MM.1S (cell line): ENCODE measurements around the gene UST.

Experiments
- EZH2 ChIP-seq: fragments of 300-600 bp; sonication (generic); optimal IDR thresholded peaks from 2 replicates; pipeline ENCODE3; 2017; ENCODE audit warnings: low read depth, mild to moderate bottlenecking, antibody characterized with exemption, low read length, mixed read lengths
- TF ChIP-seq, protein P1 (sequence below): fragments of 300-600 bp; sonication (generic); IDR thresholded peaks from 2 replicates; pipeline ENCODE4 v1.5.1; 2016; ENCODE audit warnings: antibody characterized with exemption, low read length, mixed read lengths

DNA sequence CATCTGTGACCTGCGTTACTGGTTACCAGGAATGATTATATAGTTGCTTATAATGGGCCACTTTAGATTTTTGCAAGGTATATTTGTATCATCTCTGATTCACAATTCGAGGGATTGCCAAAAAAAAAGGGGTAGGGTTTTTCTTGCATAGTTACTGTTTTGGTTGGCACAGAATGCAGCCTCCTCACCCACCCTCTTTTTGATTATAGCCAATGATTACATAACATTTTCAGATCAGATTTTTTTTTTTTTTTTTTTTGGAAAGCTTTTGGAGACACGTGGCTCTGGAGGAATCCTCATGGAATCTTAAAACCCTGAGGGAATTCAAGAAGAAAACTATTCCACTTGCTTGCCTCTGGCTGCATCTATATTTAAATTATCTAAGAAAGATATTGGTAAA, 53.7 kb downstream of the UST start:
- TF ChIP-seq, protein P1, sequence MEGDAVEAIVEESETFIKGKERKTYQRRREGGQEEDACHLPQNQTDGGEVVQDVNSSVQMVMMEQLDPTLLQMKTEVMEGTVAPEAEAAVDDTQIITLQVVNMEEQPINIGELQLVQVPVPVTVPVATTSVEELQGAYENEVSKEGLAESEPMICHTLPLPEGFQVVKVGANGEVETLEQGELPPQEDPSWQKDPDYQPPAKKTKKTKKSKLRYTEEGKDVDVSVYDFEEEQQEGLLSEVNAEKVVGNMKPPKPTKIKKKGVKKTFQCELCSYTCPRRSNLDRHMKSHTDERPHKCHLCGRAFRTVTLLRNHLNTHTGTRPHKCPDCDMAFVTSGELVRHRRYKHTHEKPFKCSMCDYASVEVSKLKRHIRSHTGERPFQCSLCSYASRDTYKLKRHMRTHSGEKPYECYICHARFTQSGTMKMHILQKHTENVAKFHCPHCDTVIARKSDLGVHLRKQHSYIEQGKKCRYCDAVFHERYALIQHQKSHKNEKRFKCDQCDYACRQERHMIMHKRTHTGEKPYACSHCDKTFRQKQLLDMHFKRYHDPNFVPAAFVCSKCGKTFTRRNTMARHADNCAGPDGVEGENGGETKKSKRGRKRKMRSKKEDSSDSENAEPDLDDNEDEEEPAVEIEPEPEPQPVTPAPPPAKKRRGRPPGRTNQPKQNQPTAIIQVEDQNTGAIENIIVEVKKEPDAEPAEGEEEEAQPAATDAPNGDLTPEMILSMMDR = no peak
- TF ChIP-seq EZH2 = no peak
